ENCODE results near the gene NBPF1.
"Not testable (repeated sequence)": the region's sequence is repeated elsewhere in the genome, so short reads cannot be mapped to it uniquely, and the experiment has no call there.

Gene NBPF1

GRCh38 chr1:16621681-16622315, 8.4 kb upstream of the NBPF1 start:
- DNase-seq (ENCODE audit: low read depth in 2 of 2) = not testable (repeated sequence)

GRCh38 chr1:16621300-16621658, 7.9 kb upstream of the NBPF1 start:
- DNase-seq (ENCODE audit: low read depth in 2 of 2) = no peak

- DNase-seq (ENCODE audit: low read depth in 2 of 2) = not testable (repeated sequence)
Measured at GRCh38 chr1:16619803-16620501, 6.6 kb upstream of the NBPF1 start.

- DNase-seq (ENCODE audit: low read depth in 2 of 2) = no peak
Measured at GRCh38 chr1:16618719-16619118, 5.4 kb upstream of the NBPF1 start.

- no peak for DNase-seq (ENCODE audit: low read depth in 2 of 2)
Measured at GRCh38 chr1:16617778-16618580, 4.6 kb upstream of the NBPF1 start.

GRCh38 chr1:16617114-16617631, 3.8 kb upstream of the NBPF1 start:
- no peak for DNase-seq (ENCODE audit: low read depth in 2 of 2)

GRCh38 chr1:16615253-16616252, 2.2 kb upstream of the NBPF1 start:
- no peak for DNase-seq (ENCODE audit: low read depth in 2 of 2)

GRCh38 chr1:16614361-16615252, 1.2 kb upstream of the NBPF1 start:
- no peak for DNase-seq (ENCODE audit: low read depth in 2 of 2)

GRCh38 chr1:16612332-16613172, 812 bp downstream of the NBPF1 start:
- no peak for DNase-seq (ENCODE audit: low read depth in 2 of 2)

GRCh38 chr1:16611981-16612331, 1.4 kb downstream of the NBPF1 start:
- DNase-seq (ENCODE audit: low read depth in 2 of 2) = not testable (repeated sequence)

GRCh38 chr1:16611164-16611563, 2.2 kb downstream of the NBPF1 start:
- DNase-seq (ENCODE audit: low read depth in 2 of 2) = not testable (repeated sequence)

- not testable (repeated sequence) for DNase-seq (ENCODE audit: low read depth in 2 of 2)
Measured at GRCh38 chr1:16610553-16610952, 2.8 kb downstream of the NBPF1 start.

GRCh38 chr1:16609761-16610160, 3.6 kb downstream of the NBPF1 start:
- DNase-seq (ENCODE audit: low read depth in 2 of 2) = not testable (repeated sequence)

- DNase-seq (ENCODE audit: low read depth in 2 of 2) = no peak
Measured at GRCh38 chr1:16608838-16609560, 4.4 kb downstream of the NBPF1 start.

- DNase-seq (ENCODE audit: low read depth in 2 of 2) = not testable (repeated sequence)
Measured at GRCh38 chr1:16607853-16608815, 5.2 kb downstream of the NBPF1 start.

- DNase-seq (ENCODE audit: low read depth in 2 of 2) = no peak
Measured at GRCh38 chr1:16607433-16607851, 5.9 kb downstream of the NBPF1 start.

GRCh38 chr1:16606666-16607432, 6.5 kb downstream of the NBPF1 start:
- DNase-seq (ENCODE audit: low read depth in 2 of 2) = not testable (repeated sequence)

Measured in stimulated activated CD4-positive, alpha-beta T cell treated with anti-CD3 and anti-CD28 coated beads, Interleukin-1b, Interleukin-23, amount 100 ng/mL, for 4 hours (primary cell).